DND-41 (cell line): Measurements from ENCODE around the gene SPRR2B.

Experiments used
- ATAC-seq: fragments of 200-7000 bp; cut with Tn5 transposase; 3 replicates; pipeline ENCODE4 v1.9.1; 2021; ENCODE audit warnings: low read depth; ENCODE audit not compliant: insufficient read depth
- DNase-seq: peaks from one replicate; pipeline ENCODE4 v3.0.0-alpha.2; 2020
- H2AFZ ChIP-seq: 2 replicates; pipeline ENCODE4 v1.6.0; 2012; ENCODE audit warnings: low read depth, low read length
- H3K27ac ChIP-seq: 2 replicates; pipeline ENCODE4 v1.5.1; 2012; ENCODE audit warnings: low read length, inconsistent platforms
- H3K27me3 ChIP-seq: fragments of 200-600 bp; sonication (generic); 2 replicates; pipeline ENCODE4 v1.6.0; 2012; ENCODE audit warnings: low read length, mild to moderate bottlenecking, inconsistent platforms; ENCODE audit not compliant: insufficient read depth, poor library complexity
- H3K36me3 ChIP-seq: 2 replicates; pipeline ENCODE4 v1.5.1; 2012; ENCODE audit warnings: low read length, inconsistent platforms; ENCODE audit not compliant: insufficient read depth
- H3K4me1 ChIP-seq: 2 replicates; pipeline ENCODE4 v1.5.1; 2012; ENCODE audit warnings: mild to moderate bottlenecking, low read length; ENCODE audit not compliant: insufficient read depth
- H3K4me2 ChIP-seq: 2 replicates; pipeline ENCODE4 v1.6.0; 2012; ENCODE audit warnings: mild to moderate bottlenecking, moderate library complexity, low read length, inconsistent platforms; ENCODE audit not compliant: insufficient read depth
- H3K4me3 ChIP-seq, 2 experiments: fragments of 200-600 bp in 1 of 2; shearing (Covaris generic) in 1 of 2; 2 replicates each; pipeline ENCODE4 v1.5.1; 2012 to 2016; ENCODE audit warnings: inconsistent platforms in 2 of 2, low read length in 2 of 2, mild to moderate bottlenecking in 2 of 2, low read depth in 1 of 2, moderate library complexity in 1 of 2
- H3K79me2 ChIP-seq: 2 replicates; pipeline ENCODE4 v1.6.0; 2012; ENCODE audit warnings: low read length, inconsistent platforms; ENCODE audit not compliant: insufficient read depth
- H3K9ac ChIP-seq: 2 replicates; pipeline ENCODE4 v1.6.0; 2012; ENCODE audit warnings: low read depth, mild to moderate bottlenecking, inconsistent platforms, low read length, moderate library complexity
- H3K9me3 ChIP-seq: 2 replicates; pipeline ENCODE4 v1.5.1; 2012; ENCODE audit warnings: low read length, moderate library complexity, mild to moderate bottlenecking, inconsistent platforms; ENCODE audit not compliant: insufficient read depth, severe bottlenecking
- H4K20me1 ChIP-seq: 2 replicates; pipeline ENCODE4 v1.6.0; 2012; ENCODE audit warnings: low read length; ENCODE audit not compliant: insufficient read depth
- CTCF ChIP-seq: IDR thresholded peaks from 2 replicates; pipeline ENCODE4 v1.5.1; 2012; ENCODE audit warnings: borderline replicate concordance, low read length, moderate library complexity, mild to moderate bottlenecking; ENCODE audit not compliant: poor library complexity, severe bottlenecking; ENCODE audit errors: extremely low read depth
- EZH2 ChIP-seq: IDR thresholded peaks from 3 replicates; pipeline ENCODE4 v1.6.1; 2012; ENCODE audit warnings: borderline replicate concordance, low read depth, mild to moderate bottlenecking, moderate library complexity, low read length, inconsistent platforms; ENCODE audit not compliant: severe bottlenecking

The SPRR2B gene

DNA sequence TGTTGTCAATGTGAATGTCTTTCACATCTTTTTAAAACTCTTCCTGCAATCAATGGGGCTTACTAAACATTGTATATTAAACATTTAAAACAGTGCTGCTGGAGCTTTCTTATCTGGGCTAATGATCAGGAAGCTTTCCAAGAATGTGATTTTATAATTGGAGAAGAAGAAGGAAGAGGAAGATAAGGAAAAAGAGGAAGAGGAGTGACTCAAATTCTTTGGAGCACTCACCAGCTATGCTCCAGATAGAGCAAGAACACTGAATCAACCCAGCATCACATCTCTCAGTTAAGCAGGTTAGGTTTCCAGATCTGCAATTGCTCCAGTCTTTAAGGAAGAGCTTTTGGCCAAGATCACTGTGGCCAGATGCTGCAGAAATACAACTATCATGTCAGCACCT is 24.4 kb upstream of the SPRR2B start:
- no peak overlapping the region for H3K4me2 ChIP-seq
- H3K27ac ChIP-seq = no peak overlapping the region
- TF ChIP-seq CTCF = no peak
- no peak for TF ChIP-seq EZH2
- H2AFZ ChIP-seq = no peak overlapping the region
- ATAC-seq = no peak
- no peak for DNase-seq
- no peaks in the 10 kb centered on the region for H3K4me1 ChIP-seq
- H3K9me3 ChIP-seq = no peaks in the 10 kb centered on the region
- H4K20me1 ChIP-seq = no peaks in the 10 kb centered on the region
- H3K27me3 ChIP-seq = no peaks in the 10 kb centered on the region
- no peak overlapping the region for H3K4me3 ChIP-seq
- no peak overlapping the region for H3K9ac ChIP-seq
- H3K36me3 ChIP-seq = no peaks in the 10 kb centered on the region
- H3K79me2 ChIP-seq = no peaks in the 10 kb centered on the region

DNA sequence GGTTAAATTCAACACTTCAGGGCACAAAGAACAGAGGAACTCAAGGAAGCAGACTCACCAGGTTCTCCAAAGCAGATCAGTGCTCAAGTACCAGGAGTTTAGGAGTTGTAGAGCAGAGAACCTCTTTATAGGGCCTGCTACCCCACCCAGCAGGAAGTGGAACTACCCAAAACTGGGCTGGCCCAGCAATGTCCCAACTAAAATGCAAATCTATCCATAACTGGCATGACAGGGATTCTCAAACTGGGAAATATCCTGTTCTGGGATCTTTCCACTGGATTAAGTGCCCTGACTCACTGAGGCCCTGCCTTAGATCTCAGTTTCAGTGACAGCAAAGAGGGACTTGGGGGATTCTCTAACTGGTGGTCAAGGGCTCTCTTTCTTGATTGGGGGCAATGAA is 23.0 kb upstream of the SPRR2B start, which contains the start of gene SPRR2E:
TSS of gene SPRR2E (minus strand) at position 101 of the 400 bp plus-strand sequence. CDS start 775 bp downstream, outside the sequence.
- Histone ChIP-seq H3K27ac (no peak within 1 kb of the TSS), H2AFZ (no peak within 1 kb of the TSS), H3K79me2 (no peaks in the 10 kb centered on the region)

DNA sequence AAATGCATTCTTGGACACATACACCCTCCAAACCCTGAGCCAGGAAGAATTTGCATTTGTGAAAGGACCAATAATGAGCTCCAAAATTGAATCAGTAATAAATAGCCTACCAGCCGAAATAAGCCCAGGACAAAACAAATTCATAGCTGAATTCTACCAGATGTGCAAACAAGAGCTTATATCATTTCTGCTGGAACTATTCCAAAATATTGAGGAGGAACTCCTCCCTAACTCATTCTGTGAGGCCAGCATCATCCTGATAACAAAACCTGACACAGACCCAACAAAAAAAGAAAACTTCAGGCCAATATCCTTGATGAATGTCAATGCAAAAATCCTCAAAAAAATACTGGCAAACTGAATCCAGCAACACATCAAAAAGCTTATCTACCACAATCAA is 16.2 kb upstream of the SPRR2B start:
- peaks cover 2% of the 10 kb centered on the region for H3K27me3 ChIP-seq
- H3K27ac ChIP-seq = no peak overlapping the region
- H3K9me3 ChIP-seq = no peaks in the 10 kb centered on the region
- ATAC-seq (no peak), DNase-seq (no peak)
- no peak overlapping the region for H2AFZ ChIP-seq
- H3K79me2 ChIP-seq = no peaks in the 10 kb centered on the region
- no peak overlapping the region for H3K9ac ChIP-seq
- H3K4me3 ChIP-seq = no peak overlapping the region
- H4K20me1 ChIP-seq = no peaks in the 10 kb centered on the region
- no peaks in the 10 kb centered on the region for H3K4me1 ChIP-seq
- H3K36me3 ChIP-seq = no peaks in the 10 kb centered on the region
- no peak for TF ChIP-seq EZH2
- no peak for TF ChIP-seq CTCF
- no peak overlapping the region for H3K4me2 ChIP-seq

More for the DNA sequence above, 23.0 kb upstream of the SPRR2B start, which contains the start of gene SPRR2E:
- Histone ChIP-seq H3K36me3 (no peaks in the 10 kb centered on the region), H3K4me3 (no peak within 1 kb of the TSS), H3K9me3 (no peaks in the 10 kb centered on the region), H3K9ac (no peak within 1 kb of the TSS), H4K20me1 (no peaks in the 10 kb centered on the region), H3K4me1 (no peaks in the 10 kb centered on the region), H3K4me2 (no peak within 1 kb of the TSS), H3K27me3 (no peaks in the 10 kb centered on the region)
- DNase-seq = no peak
- ATAC-seq = no peak
- TF ChIP-seq CTCF (no peak), EZH2 (no peak)

DNA sequence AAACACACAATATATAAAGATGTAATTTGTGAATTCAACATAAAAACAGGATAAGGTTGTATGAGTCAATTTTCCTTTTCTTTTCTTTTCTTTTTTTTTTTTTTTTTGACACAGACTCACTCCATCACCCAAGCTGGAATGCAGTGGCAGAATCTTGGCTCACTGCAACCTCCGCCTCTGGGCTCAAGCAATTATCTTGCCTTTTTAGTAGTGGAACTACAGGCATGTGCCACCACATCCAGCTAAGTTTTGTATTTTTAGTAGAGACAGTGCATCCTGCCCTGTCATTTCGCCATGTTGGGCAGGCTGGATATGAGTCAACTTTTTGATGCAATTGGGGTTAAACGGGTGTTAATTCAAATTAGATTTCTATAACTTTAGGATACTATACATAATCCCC is 10.3 kb upstream of the SPRR2B start:
- Histone ChIP-seq H2AFZ (no peak overlapping the region), H3K27ac (no peak overlapping the region), H3K4me2 (no peak overlapping the region), H3K4me1 (no peaks in the 10 kb centered on the region), H3K36me3 (no peaks in the 10 kb centered on the region), H3K9me3 (no peaks in the 10 kb centered on the region), H4K20me1 (no peaks in the 10 kb centered on the region), H3K4me3 (no peak overlapping the region), H3K79me2 (no peaks in the 10 kb centered on the region), H3K27me3 (peaks cover 2% of the 10 kb centered on the region), H3K9ac (no peak overlapping the region)
- no peak for TF ChIP-seq EZH2
- no peak for TF ChIP-seq CTCF
- DNase-seq (no peak), ATAC-seq (no peak)
